Brain microvascular endothelial cell (primary cell): ENCODE measurements around the gene WDR47.

ENCODE experiments used
- DNase-seq: peaks from one replicate; pipeline ENCODE4 v3.0.0-alpha.2; 2020
- H3K27ac ChIP-seq: fragments of 250-450 bp; sonication (Bioruptor Pico); 2 replicates; pipeline ENCODE4 v1.5.1; 2020; ENCODE audit warnings: mild to moderate bottlenecking, moderate library complexity
- H3K27me3 ChIP-seq: fragments of 250-450 bp; sonication (Bioruptor Pico); replicated peaks from 2 replicates; pipeline ENCODE4 v1.5.1; 2020; ENCODE audit warnings: mild to moderate bottlenecking
- H3K36me3 ChIP-seq: fragments of 250-450 bp; sonication (Bioruptor Pico); replicated peaks from 2 replicates; pipeline ENCODE4 v1.5.1; 2020; ENCODE audit warnings: mild to moderate bottlenecking
- H3K4me3 ChIP-seq: 2 replicates; pipeline ENCODE4 v1.5.1; 2011; ENCODE audit warnings: low read depth, mild to moderate bottlenecking, control low read depth, low read length, moderate library complexity
- CTCF ChIP-seq: IDR thresholded peaks from 2 replicates; pipeline ENCODE4 v1.5.1; 2011; ENCODE audit warnings: low read depth, mild to moderate bottlenecking, moderate library complexity, low read length, control low read depth, inconsistent platforms; ENCODE audit errors: missing control alignments
- in situ Hi-C: cut with HindIII; loops from 2 replicates; pipeline ENCODE4 v1.10.0; 2017; ENCODE audit warnings: low sequenced_read_pairs, low pct_ligation_motif_present

Gene WDR47

DNA sequence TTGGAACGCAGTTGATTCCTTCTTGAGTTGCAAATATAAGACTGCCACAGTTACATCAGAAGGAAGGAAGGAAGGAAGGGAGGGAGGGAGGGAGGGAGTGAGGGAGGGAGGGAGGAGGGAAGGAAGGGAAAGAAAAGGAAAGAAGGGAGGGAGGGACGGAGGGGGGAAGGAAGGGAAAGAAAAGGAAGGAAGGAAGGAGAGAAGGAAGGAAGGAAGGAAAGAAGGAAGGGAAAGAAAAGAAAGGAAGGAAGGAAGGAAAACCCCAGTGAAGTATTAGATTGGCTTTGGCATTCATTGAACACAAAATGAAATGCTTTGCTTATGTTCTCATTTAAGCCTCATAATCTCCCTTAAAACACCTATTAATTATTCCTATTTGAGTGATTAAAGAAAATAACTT, 6.4 kb upstream of the WDR47 start:
- TF ChIP-seq CTCF: no peak
- H3K27me3 ChIP-seq: no peaks in the 10 kb centered on the region
- in situ Hi-C loops: no loop called here
- H3K36me3 ChIP-seq: no peaks in the 10 kb centered on the region
- no peak overlapping the region for H3K27ac ChIP-seq
- H3K4me3 ChIP-seq: no peak overlapping the region
- DNase-seq: no peak

GRCh38 chr1:109047339-109047738, 5.4 kb upstream of the WDR47 start:
- DNase-seq: no peak
- no peak for TF ChIP-seq CTCF
- in situ Hi-C loops: no loop called here
- Histone ChIP-seq H3K27me3 (no peaks in the 10 kb centered on the region), H3K36me3 (no peaks in the 10 kb centered on the region), H3K27ac (no peak overlapping the region), H3K4me3 (no peak overlapping the region)

GRCh38 chr1:109046671-109047070, 4.8 kb upstream of the WDR47 start:
- in situ Hi-C loops: no loop called here

GRCh38 chr1:109045595-109045994, 3.7 kb upstream of the WDR47 start:
- H3K36me3 ChIP-seq: no peaks in the 10 kb centered on the region
- no peak overlapping the region for H3K27ac ChIP-seq
- no peaks in the 10 kb centered on the region for H3K27me3 ChIP-seq
- no peak for DNase-seq
- no peak overlapping the region for H3K4me3 ChIP-seq
- in situ Hi-C loops: no loop called here
- no peak for TF ChIP-seq CTCF

More at GRCh38 chr1:109046671-109047070, 4.8 kb upstream of the WDR47 start:
- TF ChIP-seq CTCF: no peak
- no peak for DNase-seq
- no peaks in the 10 kb centered on the region for H3K36me3 ChIP-seq
- H3K27me3 ChIP-seq: no peaks in the 10 kb centered on the region
- no peak overlapping the region for H3K27ac ChIP-seq
- no peak overlapping the region for H3K4me3 ChIP-seq

- no peaks in the 10 kb centered on the region for H3K36me3 ChIP-seq
- no peak for DNase-seq
- no peaks in the 10 kb centered on the region for H3K27me3 ChIP-seq
- peak overlapping the region; percentile 91 for H3K4me3 ChIP-seq
- TF ChIP-seq CTCF: no peak
- peak overlapping the region; percentile 85 for H3K27ac ChIP-seq
- in situ Hi-C loops: no loop called here
These were observed 797 bp downstream of the WDR47 start for GRCh38 chr1:109040989-109041620.

DNA sequence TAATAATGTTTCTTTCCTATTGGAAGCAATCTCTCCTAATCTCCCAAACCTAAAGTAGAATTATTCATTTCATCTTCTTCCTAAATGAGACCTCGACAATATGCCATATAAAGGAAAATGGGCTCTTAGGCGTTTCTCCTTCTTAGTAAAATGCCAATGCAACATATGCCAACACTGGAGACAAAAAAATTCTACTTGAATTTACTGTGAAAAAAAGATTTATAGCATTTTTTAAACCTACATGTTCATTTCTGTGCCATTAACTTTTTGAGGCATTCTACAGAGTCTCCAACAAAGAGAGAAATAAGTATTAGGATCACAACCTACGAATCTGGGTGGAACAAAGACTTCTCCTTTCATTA, 1.3 kb downstream of the WDR47 start:
- peak overlapping the region; percentile 91 for H3K4me3 ChIP-seq
- no peaks in the 10 kb centered on the region for H3K36me3 ChIP-seq
- H3K27me3 ChIP-seq: no peaks in the 10 kb centered on the region
- TF ChIP-seq CTCF: no peak
- in situ Hi-C loops: no loop called here
- DNase-seq: no peak
- no peak overlapping the region for H3K27ac ChIP-seq
